GM18505 (cell line): ENCODE measurements around the gene SMAD3.

Experiments used
- ATAC-seq: cut with Tn5 transposase; IDR thresholded peaks from one replicate; pipeline ENCODE4 v1.9.1; 2021; ENCODE audit not compliant: unreplicated experiment
- POLR2A ChIP-seq: IDR thresholded peaks from 4 replicates; pipeline ENCODE4 v1.6.1; 2011; ENCODE audit warnings: borderline replicate concordance; ENCODE audit not compliant: insufficient read depth, insufficient read length; ENCODE audit errors: extremely low read depth

Gene SMAD3

GRCh38 chr15:67176195-67176971, 111.0 kb downstream of the SMAD3 start:
- ATAC-seq: no peak
- TF ChIP-seq POLR2A: no peak

GRCh38 chr15:67177752-67178151, 112.3 kb downstream of the SMAD3 start:
- no peak for ATAC-seq
- no peak for TF ChIP-seq POLR2A

GRCh38 chr15:67178569-67179210, 113.3 kb downstream of the SMAD3 start:
- TF ChIP-seq POLR2A: no peak
- ATAC-seq: no peak

GRCh38 chr15:67179411-67179995, 114.1 kb downstream of the SMAD3 start:
- no peak for TF ChIP-seq POLR2A
- ATAC-seq: no peak

GRCh38 chr15:67180035-67180434, 114.6 kb downstream of the SMAD3 start:
- no peak for ATAC-seq
- no peak for TF ChIP-seq POLR2A

- no peak for TF ChIP-seq POLR2A
- no peak for ATAC-seq
Measured at GRCh38 chr15:67180514-67181191, 115.3 kb downstream of the SMAD3 start.

GRCh38 chr15:67181221-67181639, 115.8 kb downstream of the SMAD3 start:
- TF ChIP-seq POLR2A: no peak
- ATAC-seq: no peak

- no peak for ATAC-seq
- TF ChIP-seq POLR2A: no peak
Measured at GRCh38 chr15:67183443-67184169, 118.2 kb downstream of the SMAD3 start.

- no peak for ATAC-seq
- no peak for TF ChIP-seq POLR2A
Measured at GRCh38 chr15:67184208-67184925, 119.0 kb downstream of the SMAD3 start.

- no peak for TF ChIP-seq POLR2A
- no peak for ATAC-seq
Measured at GRCh38 chr15:67185051-67185450, 119.6 kb downstream of the SMAD3 start.

GRCh38 chr15:67185621-67186225, 120.3 kb downstream of the SMAD3 start:
- ATAC-seq: no peak
- no peak for TF ChIP-seq POLR2A

GRCh38 chr15:67186226-67186649, 120.8 kb downstream of the SMAD3 start:
- no peak for ATAC-seq
- TF ChIP-seq POLR2A: no peak

GRCh38 chr15:67186688-67187087, 121.3 kb downstream of the SMAD3 start:
- ATAC-seq: no peak
- no peak for TF ChIP-seq POLR2A
